Measurements from ENCODE around the gene NF1. TPM values are rescaled to one million over a fixed set of nuclear protein-coding genes. Genes with fewer than 3 reads are reported as not detected.

Gene NF1
- polyA plus RNA-seq, 1 of the 3 experiments (the other 2 are of a cell fraction): 19.6 TPM

- ChIA-PET POLR2A (no interaction called here), CTCF (no interaction called here)
- Histone ChIP-seq H3K36me3 (replicated peaks in 1 of 2; ENCODE audit: control insufficient read depth in 1 of 2, insufficient read depth in 2 of 2, low read length in 1 of 2) (no peaks in the 10 kb centered on the region), H3K27me3 (ENCODE audit: insufficient read depth) (no peaks in the 10 kb centered on the region), H3K4me1 (ENCODE audit: control insufficient read depth in 1 of 2, insufficient read depth in 2 of 2, low read depth in 1 of 2, low read length in 1 of 2) (no peaks in the 10 kb centered on the region), H3K9me3 (no peaks in the 10 kb centered on the region), H3K4me2 (peak overlapping the region; percentile 21), H3K27ac (ENCODE audit: low read depth in 2 of 2, low read length in 1 of 2) (peak overlapping the region in 1 of 2 experiments; percentile 80; a peak in 2 of 4 replicates), H3K9me2 (no peaks in the 10 kb centered on the region), H2AFZ (ENCODE audit: low read depth) (peak overlapping the region; percentile 61; the same call in 1 of the 2 replicates), H3K4me3 (ENCODE audit: low read depth in 2 of 2, low read length in 1 of 2) (no peak overlapping the region), H3K9ac (no peak overlapping the region), H4K20me1 (ENCODE audit: insufficient read depth) (no peaks in the 10 kb centered on the region), H3F3A (replicated peaks; ENCODE audit: insufficient read depth) (peaks cover 21% of the 10 kb centered on the region), H3K79me2 (ENCODE audit: insufficient read depth) (no peaks in the 10 kb centered on the region)
- no peak for DNase-seq
- TF ChIP-seq ELF1 (IDR thresholded peaks at IDR 0.05) (no peak), MAX (IDR thresholded peaks at IDR 0.05; ENCODE audit: low read depth) (no peak), GABPA (IDR thresholded peaks at IDR 0.05; ENCODE audit: low read depth) (no peak), FOXJ3 (CRISPR knock-in tag; IDR thresholded peaks at IDR 0.05) (no peak), FOXM1 (IDR thresholded peaks at IDR 0.05; ENCODE audit: low read depth) (no peak), GATA2 (CRISPR knock-in tag; IDR thresholded peaks at IDR 0.05) (no peak), RAD21 (IDR thresholded peaks at IDR 0.05; ENCODE audit: low read length) (no peak), TAF1 (IDR thresholded peaks at IDR 0.05; ENCODE audit: borderline replicate concordance, low read depth, low read length) (no peak), JUND (IDR thresholded peaks at IDR 0.05) (no peak)
- TF ChIP-seq, protein P1, sequence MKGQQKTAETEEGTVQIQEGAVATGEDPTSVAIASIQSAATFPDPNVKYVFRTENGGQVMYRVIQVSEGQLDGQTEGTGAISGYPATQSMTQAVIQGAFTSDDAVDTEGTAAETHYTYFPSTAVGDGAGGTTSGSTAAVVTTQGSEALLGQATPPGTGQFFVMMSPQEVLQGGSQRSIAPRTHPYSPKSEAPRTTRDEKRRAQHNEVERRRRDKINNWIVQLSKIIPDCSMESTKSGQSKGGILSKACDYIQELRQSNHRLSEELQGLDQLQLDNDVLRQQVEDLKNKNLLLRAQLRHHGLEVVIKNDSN (IDR thresholded peaks at IDR 0.05; ENCODE audit: borderline replicate concordance, low read depth): no peak
- WGBS (ENCODE audit: low lambda C conversion rate): 92% methylated on average over 2 of the region's 2 CpGs
Measured at GRCh38 chr17:31051506-31051905, 43.3 kb upstream of the NF1 start.

- WGBS (ENCODE audit: low lambda C conversion rate): 43% methylated on average over 9 of the region's 9 CpGs
- no peaks in the 10 kb centered on the region for H4K20me1 ChIP-seq (ENCODE audit: insufficient read depth)
- peak overlapping the region in 1 of 2 experiments; percentile 80; a peak in 2 of 4 replicates for H3K27ac ChIP-seq (ENCODE audit: low read depth in 2 of 2, low read length in 1 of 2)
- no peak overlapping the region; the same call in 1 of the 2 replicates for H3K9ac ChIP-seq
- no peaks in the 10 kb centered on the region for H3K9me2 ChIP-seq
- no peaks in the 10 kb centered on the region for H3K27me3 ChIP-seq (ENCODE audit: insufficient read depth)
- CTCF ChIA-PET: interaction anchor here (1.2 kb wide), 1 partner anchor 36 kb away, joined by 3 read pairs; no protein-coding TSS in a partner anchor
- H3K36me3 ChIP-seq (replicated peaks in 1 of 2; ENCODE audit: control insufficient read depth in 1 of 2, insufficient read depth in 2 of 2, low read length in 1 of 2): no peaks in the 10 kb centered on the region
- peak overlapping the region; percentile 21 for H3K4me2 ChIP-seq
- no peaks in the 10 kb centered on the region for H3K9me3 ChIP-seq
- POLR2A ChIA-PET: no interaction called here
- no peaks in the 10 kb centered on the region for H3K79me2 ChIP-seq (ENCODE audit: insufficient read depth)
- peaks cover 21% of the 10 kb centered on the region for H3F3A ChIP-seq (replicated peaks; ENCODE audit: insufficient read depth)
- peak overlapping the region; percentile 61 for H2AFZ ChIP-seq (ENCODE audit: low read depth)
- no peak overlapping the region for H3K4me3 ChIP-seq (ENCODE audit: low read depth in 2 of 2, low read length in 1 of 2)
- H3K4me1 ChIP-seq (ENCODE audit: control insufficient read depth in 1 of 2, insufficient read depth in 2 of 2, low read depth in 1 of 2, low read length in 1 of 2): no peaks in the 10 kb centered on the region
- no peak for DNase-seq
- no peak for TF ChIP-seq FOXJ3 (CRISPR knock-in tag; IDR thresholded peaks at IDR 0.05)
- peak in 1 of 2 experiments; percentile 64; a peak in 1 of 4 replicates for TF ChIP-seq EP300 (IDR thresholded peaks at IDR 0.05; ENCODE audit: borderline replicate concordance in 1 of 2, low read depth in 1 of 2, low read length in 1 of 2)
- no peak for TF ChIP-seq EZH2phosphoT487 (IDR thresholded peaks at IDR 0.05; ENCODE audit: borderline replicate concordance, low read depth)
- peak; percentile 98 for TF ChIP-seq MAX (IDR thresholded peaks at IDR 0.05; ENCODE audit: low read depth)
- TF ChIP-seq CTCF (IDR thresholded peaks at IDR 0.05): no peak
- no peak for TF ChIP-seq IRF3 (IDR thresholded peaks at IDR 0.05; ENCODE audit: low read depth, low read length)
- TF ChIP-seq POLR2AphosphoS5 (IDR thresholded peaks at IDR 0.05; ENCODE audit: low read depth, low read length): peak; percentile 51; the same call in 1 of the 2 replicates
- no peak for TF ChIP-seq FOXM1 (IDR thresholded peaks at IDR 0.05; ENCODE audit: low read depth)
- TF ChIP-seq YY1 (IDR thresholded peaks at IDR 0.05; ENCODE audit: low read depth): peak; percentile 25; the same call in 1 of the 2 replicates
- TF ChIP-seq CHD2 (IDR thresholded peaks at IDR 0.05; ENCODE audit: low read length, partially characterized antibody): no peak
- TF ChIP-seq, protein P2, sequence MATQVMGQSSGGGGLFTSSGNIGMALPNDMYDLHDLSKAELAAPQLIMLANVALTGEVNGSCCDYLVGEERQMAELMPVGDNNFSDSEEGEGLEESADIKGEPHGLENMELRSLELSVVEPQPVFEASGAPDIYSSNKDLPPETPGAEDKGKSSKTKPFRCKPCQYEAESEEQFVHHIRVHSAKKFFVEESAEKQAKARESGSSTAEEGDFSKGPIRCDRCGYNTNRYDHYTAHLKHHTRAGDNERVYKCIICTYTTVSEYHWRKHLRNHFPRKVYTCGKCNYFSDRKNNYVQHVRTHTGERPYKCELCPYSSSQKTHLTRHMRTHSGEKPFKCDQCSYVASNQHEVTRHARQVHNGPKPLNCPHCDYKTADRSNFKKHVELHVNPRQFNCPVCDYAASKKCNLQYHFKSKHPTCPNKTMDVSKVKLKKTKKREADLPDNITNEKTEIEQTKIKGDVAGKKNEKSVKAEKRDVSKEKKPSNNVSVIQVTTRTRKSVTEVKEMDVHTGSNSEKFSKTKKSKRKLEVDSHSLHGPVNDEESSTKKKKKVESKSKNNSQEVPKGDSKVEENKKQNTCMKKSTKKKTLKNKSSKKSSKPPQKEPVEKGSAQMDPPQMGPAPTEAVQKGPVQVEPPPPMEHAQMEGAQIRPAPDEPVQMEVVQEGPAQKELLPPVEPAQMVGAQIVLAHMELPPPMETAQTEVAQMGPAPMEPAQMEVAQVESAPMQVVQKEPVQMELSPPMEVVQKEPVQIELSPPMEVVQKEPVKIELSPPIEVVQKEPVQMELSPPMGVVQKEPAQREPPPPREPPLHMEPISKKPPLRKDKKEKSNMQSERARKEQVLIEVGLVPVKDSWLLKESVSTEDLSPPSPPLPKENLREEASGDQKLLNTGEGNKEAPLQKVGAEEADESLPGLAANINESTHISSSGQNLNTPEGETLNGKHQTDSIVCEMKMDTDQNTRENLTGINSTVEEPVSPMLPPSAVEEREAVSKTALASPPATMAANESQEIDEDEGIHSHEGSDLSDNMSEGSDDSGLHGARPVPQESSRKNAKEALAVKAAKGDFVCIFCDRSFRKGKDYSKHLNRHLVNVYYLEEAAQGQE (IDR thresholded peaks at IDR 0.05; ENCODE audit: low read depth, low read length): no peak
- TF ChIP-seq RXRA (IDR thresholded peaks at IDR 0.05; ENCODE audit: borderline replicate concordance, low read depth): peak; percentile 69; the same call in 1 of the 2 replicates
Measured at GRCh38 chr17:31052187-31052889, 42.4 kb upstream of the NF1 start.
